Activated T-helper 9 cell treated with anti-CD3 and anti-CD28 coated beads, Interleukin-2, amount 50 U/mL, for 16 hours (primary cell): ENCODE data around the gene VAMP5.
"Not testable (repeated sequence)": the region's sequence is repeated elsewhere in the genome, so short reads cannot be mapped to it uniquely, and the experiment has no call there.

Experiments
- DNase-seq: peaks from one replicate; pipeline ENCODE4 v3.0.0-alpha.2; 2020; ENCODE audit warnings: low read depth

VAMP5 gene

GRCh38 chr2:85601771-85602475, 17.7 kb downstream of the VAMP5 start:
- no peak for DNase-seq

GRCh38 chr2:85602476-85603234, 18.4 kb downstream of the VAMP5 start, which contains the start of gene TMEM150A:
Gene TMEM150A (minus strand): TSS chr2:85602698. CDS start chr2:85601948, 750 bp downstream.
- DNase-seq: peak; percentile 86

- not testable (repeated sequence) for DNase-seq
Measured at GRCh38 chr2:85604133-85604444, 19.9 kb downstream of the VAMP5 start.

GRCh38 chr2:85604568-85605339, 20.5 kb downstream of the VAMP5 start:
- no peak for DNase-seq

- no peak for DNase-seq
Measured at GRCh38 chr2:85605406-85606115, 21.3 kb downstream of the VAMP5 start.

- no peak for DNase-seq
Measured at GRCh38 chr2:85606116-85606455, 21.9 kb downstream of the VAMP5 start.

GRCh38 chr2:85607268-85608215, 23.3 kb downstream of the VAMP5 start:
- no peak for DNase-seq

- DNase-seq: no peak
Measured at GRCh38 chr2:85611217-85611704, 27.0 kb downstream of the VAMP5 start.

GRCh38 chr2:85611705-85612587, 27.7 kb downstream of the VAMP5 start, which contains the start of gene C2orf68:
Gene C2orf68 (minus strand): TSS chr2:85612066. CDS start chr2:85611984, 82 bp downstream.
- DNase-seq: peak; percentile 81

- no peak for DNase-seq
Measured at GRCh38 chr2:85613717-85614515, 29.7 kb downstream of the VAMP5 start.

GRCh38 chr2:85614757-85615156, 30.5 kb downstream of the VAMP5 start:
- not testable (repeated sequence) for DNase-seq

- no peak for DNase-seq
Measured at GRCh38 chr2:85615413-85615728, 31.1 kb downstream of the VAMP5 start.

- not testable (repeated sequence) for DNase-seq
Measured at GRCh38 chr2:85617723-85618122, 33.5 kb downstream of the VAMP5 start.

GRCh38 chr2:85619617-85620016, 35.4 kb downstream of the VAMP5 start:
- DNase-seq: no peak

GRCh38 chr2:85621338-85621737, 37.1 kb downstream of the VAMP5 start:
- no peak for DNase-seq

GRCh38 chr2:85623991-85624390, 39.8 kb downstream of the VAMP5 start:
- no peak for DNase-seq

- DNase-seq: no peak
Measured at GRCh38 chr2:85628658-85629057, 44.4 kb downstream of the VAMP5 start.

- no peak for DNase-seq
Measured at GRCh38 chr2:85631316-85631715, 47.1 kb downstream of the VAMP5 start.

GRCh38 chr2:85635011-85635410, 50.8 kb downstream of the VAMP5 start:
- DNase-seq: no peak
